HT1080 (cell line): ENCODE measurements around the gene NETO2. TPM values are rescaled to one million over a fixed set of nuclear protein-coding genes. Genes with fewer than 3 reads are reported as not detected.
A peak's percentile ranks its signal among the peaks of the same experiment; 100 is the strongest.

Experiments used
- DNase-seq: peaks from one replicate; pipeline ENCODE4 v3.0.0-alpha.2; 2015; ENCODE audit warnings: low read depth
- total RNA-seq: library from RNA; depleted of rRNA; stranded (reverse); fragments of >200 nt; shearing (Covaris generic); gene quantifications from 2 replicates; pipeline ENCODE4 v1.2.3, GENCODE V29; 2014; rRNA removed

Gene NETO2
- total RNA-seq, 1 experiment from 2014 or later, result 101 TPM

DNA sequence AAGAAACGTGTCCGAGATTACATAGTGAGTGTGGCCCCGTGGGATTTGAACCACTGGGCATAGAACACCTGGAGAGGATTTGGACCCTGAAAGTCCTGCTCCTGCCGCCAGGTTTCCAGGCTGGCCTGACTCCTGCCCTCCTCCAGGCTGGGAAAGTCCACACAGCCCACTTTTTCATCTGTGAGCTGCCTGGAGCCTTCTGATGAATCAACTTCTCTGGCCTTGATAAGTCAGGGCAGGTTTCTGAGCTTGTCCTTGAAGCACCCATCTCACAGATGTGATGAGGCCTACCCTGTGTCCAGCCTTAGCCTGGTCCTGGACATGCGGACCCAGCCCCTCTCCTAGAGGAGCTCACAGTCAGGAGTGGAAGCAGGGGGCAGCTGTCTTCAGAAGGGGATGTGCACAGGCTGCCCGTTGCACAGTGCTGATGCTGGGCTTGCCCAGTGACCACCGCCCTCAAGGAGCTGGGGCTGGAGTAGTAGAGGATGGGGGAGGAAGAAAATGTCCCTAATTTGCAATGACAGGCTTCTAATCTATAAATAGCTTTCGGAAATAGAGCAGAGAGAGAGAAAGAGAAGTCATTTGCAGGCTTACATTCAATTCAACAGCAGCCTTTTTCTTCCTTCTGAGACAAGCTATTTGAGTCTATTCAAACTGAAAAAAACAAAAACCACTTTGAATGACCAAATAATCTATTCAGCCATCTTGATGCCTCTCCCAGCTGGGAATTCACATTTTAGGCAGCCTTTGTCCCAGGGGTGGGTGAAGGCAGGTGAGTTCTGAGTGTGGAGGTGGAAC lies 96.8 kb downstream of the NETO2 start:
- no peak for DNase-seq

DNA sequence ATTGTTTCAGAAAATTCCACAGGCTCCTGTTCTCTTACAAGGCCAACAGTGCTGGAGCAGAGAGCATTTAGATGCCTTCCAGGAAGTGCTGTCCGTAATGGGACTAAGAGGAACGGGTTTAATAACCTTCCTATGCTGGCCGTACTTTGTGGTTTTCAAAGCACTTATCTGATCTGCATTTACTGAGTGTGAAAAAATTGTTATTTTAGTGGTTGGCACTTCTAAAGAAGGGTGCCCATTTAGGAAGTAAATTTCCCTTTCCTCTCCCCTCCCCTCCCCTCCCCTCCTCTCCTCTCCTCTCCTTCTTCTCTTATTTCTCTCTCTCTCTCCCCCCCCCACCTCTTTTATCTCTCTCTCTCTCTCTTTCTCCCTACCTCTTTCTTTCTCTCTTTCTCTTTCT lies 98.3 kb downstream of the NETO2 start:
- no peak for DNase-seq

DNA sequence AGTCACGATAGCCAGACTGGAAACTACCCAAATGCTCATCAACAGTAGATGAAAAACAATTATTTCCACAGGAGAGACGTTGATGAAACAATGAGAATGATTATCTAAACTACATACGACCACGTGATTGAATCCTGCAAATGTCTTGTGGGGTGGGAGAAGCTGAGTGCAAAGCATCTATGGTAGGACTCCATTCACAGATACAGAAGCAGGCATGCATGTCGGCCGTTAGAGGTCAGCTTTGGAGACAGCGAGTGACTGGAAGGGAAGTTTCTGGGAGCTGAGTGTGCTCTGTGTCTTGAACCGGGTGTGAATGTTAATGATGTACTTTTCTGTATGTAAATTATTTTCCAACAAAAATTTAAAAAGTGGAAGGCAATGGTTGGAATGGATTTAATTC lies 98.7 kb downstream of the NETO2 start:
- DNase-seq, result no peak

DNA sequence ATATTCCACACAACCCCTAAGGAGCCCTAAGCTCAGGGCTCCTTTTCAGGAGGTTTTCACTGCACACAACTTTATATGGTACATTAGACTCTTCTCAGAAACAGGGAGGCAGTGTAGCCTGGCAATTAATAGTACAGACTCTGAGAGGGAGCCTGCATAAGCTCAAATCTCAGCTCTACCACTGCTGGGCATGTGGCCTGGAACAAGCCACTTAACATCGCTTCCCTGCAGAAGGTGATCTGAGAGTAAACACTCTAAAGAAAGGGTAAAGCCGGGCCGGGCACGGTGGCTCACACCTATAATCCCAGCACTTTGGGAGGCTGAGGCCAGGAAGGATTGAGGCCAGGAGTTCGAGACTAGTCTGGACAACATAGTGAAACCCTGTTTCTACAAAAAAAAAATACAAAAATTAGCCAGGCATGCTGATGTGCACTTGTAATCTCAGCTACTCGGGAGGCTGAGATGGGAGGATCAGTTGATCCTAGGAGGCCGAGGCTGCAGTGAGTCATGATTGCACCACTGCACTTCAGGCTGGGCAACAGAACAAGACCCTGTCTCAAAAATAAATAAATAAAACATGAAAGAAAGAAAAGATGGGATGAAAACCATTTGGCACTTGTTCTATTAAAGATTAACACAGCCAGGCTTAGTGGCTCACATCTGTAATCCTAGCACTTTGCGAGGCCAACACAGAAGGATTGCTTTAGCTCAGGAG lies 99.6 kb downstream of the NETO2 start:
- DNase-seq, result no peak

DNA sequence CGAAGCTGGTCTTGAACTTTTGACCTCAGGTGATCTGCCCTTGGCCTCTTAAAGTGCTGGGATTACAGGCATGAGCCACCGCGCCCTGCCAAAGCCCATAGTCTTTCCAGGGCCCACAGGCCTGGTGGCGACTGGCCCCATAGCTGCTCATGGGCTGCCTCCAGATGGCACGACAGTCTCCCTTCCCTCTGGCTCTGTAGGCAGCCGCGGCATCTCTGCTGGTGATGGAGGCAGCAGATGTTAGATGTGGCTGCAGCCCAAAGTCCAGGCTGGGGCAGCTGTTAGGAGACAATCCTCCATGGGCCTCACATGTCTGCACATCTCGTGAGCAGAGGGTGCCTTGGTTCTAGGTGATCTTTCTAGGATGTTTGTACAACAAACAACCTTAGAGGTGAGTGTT lies 100.5 kb downstream of the NETO2 start:
- no peak for DNase-seq

DNA sequence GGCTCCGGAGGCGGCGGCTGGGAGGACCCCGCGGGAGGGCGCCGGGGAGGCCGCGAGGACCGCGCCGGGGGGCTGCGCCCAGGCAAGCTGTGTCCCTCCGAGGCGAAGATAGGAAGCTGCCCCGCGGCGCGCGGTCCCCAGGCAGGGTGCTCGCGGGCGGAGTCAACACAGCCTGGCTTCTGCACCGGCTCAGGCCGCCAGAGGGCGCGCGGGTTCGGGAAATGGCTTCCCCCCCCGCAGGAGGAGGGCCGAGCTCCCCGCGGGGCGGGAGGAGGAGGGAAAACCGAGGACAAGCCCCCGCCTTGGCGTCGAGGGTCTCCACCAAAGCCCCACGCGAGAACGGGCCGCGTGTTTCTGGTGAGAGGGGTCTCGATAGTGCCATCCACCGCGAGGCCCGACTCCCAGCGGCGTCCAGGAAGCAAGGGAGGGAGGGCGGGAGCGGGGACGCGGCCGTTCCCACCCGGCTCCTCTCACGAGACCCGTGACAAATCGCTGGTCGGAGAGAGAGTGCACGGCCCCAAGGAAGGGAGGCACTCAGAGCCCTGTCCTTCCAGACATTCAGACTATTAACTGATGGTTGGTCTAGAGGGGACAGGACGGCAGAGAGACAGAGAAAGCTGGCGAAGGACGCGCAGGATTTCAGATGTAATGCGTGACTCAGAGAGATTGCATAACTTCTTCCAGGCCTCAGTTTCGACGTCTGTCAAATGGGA lies 105.8 kb downstream of the NETO2 start:
- DNase-seq, result peak; percentile 70

DNA sequence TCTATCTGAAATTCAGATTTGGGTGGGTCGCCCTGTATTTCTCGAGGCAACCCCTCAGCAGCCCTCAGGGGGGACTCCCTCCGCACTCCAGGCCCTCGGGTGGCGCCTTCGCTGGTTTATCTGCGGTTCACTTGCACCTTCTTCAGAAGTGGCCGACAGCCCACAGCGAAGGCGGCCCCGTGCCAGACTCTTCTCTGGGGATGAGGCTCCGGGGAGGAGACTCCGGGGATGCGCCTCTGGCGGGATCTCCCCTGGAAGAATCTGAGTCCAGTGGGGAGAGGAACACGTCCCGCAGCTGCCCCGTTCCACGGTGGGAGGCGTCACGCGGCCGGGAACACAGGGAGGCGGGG lies 106.4 kb downstream of the NETO2 start:
- no peak for DNase-seq

DNA sequence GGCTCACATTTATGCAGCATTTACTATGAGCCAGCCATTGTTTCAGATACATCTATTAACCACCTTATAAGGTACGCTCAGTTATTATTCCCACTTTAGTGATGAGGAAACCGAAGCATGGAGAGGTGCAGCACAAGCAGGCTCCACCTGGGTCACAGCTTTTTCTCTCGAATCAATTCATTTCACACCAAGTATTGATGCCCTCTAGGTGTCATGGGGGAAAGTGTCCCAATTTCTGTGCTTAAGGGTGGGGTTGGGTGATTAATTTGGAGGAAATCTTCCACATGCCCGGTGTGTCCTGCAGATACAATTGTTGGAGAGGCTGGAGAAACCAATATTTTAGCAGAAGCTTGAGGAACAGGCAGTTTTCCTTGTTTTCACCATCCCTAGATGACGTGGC lies 107.5 kb downstream of the NETO2 start:
- DNase-seq, result no peak

DNA sequence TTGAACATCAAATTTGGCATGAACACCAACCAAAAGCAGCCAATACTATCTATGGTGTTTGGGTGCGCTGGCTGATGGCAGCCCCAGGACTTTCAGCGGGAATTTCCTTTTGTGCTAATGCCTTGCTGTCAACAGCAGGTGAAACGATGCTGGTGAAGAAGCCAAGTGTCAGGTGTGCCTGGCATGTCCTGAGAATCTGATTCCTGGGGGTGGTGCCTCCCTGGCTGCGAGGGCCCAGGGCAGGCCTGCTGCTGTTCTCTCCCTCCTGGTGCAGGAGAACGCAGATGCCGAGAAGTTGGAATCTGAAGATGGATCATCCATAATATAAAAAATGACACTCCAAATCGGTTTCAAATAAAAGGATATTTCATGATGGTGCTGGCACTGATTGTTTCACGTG lies 108.3 kb downstream of the NETO2 start:
- no peak for DNase-seq

DNA sequence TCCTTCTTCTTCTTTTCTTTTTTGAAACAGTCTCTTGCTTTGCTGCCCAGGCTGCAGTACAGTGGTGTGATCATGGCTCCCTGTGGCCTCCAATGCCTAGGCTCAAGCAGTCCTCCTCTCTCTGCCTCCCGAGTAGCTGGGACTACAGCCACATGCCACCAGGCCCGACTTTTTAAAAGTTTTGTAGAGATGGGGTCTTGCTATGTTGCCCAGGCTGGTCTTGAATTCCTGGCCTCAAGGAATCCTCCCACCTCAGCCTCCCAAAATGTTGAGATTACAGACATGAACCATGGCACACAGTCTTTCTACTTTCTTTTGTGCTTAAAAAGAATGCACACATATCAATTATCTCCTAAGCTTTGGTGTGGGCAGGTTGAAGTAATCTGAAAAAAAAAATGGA lies 109.3 kb downstream of the NETO2 start:
- no peak for DNase-seq

DNA sequence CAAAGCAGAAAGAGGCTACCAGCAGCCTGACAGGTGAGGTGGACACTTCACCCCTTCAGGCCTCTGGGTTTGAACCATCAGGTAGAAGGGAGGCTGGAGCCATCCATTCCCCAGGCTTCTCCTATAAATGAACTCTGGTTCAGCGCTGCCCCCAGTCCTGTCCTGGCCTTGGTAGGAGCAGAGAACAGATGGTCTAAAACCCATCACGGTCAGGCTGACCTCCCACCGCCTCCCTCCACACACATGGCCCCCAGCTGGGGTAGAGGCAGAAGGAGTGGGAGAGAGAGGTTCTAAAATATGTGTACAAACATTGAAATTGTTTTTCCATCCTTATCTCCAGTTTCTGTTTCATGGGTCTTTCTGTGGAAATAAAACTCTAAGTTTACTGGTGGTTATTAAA lies 110.6 kb downstream of the NETO2 start:
- DNase-seq, result no peak

DNA sequence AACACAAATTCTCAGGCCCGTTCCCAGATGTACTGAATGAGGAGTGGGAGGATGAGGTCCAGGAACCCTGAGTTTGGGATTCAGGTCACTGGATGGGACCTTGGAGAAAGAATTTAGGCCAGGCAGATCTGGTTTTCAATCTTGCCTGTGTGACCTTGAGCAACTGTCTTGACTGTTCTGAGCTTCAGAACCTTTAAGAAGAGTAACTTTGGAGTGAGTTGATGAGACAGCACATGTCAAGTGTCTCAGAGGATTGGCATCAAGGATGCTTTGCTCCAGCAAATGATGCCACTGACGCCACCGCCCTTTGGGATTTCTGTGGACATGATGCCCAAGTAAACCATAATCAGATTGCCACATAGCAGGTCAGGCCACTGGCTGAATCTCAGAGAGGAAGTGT lies 114.0 kb downstream of the NETO2 start:
- no peak for DNase-seq

DNA sequence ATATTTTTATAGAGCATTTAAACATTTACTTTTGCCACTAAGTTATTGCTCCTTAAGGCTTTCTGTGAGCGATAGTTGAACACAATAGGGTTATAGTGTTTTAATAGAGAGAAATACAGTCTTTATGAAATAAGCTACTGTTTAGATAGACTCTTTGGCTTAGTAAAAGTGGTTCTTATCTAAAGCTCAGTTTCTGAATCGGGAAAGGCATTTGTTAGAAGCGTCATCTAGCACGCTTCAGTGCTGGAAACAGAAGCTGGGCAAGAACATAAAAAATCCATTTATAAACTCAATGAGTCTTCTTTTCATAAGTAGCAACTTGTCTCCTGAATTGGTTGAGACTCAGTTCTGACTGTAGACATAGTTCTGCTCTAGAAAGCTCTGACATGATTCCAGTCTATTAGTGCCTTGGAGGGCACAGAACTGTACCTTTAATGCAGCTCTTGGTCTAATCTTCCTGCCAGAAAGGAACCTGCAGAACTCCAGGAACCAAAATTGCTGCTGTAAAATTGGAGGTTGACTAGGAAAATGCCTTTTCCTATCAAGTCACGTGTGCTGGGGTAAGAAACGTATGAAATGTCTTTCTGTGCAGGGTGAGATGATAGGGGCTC lies 114.9 kb downstream of the NETO2 start:
- no peak for DNase-seq

Other genes starting within 250 kb of the NETO2 start
- 71.1 and 71.3 TPM in 2 replicates for gene DNAJA2, start 170.3 kb downstream of the NETO2 start, total RNA-seq